Endothelial cell of umbilical vein (primary cell): ENCODE data around the gene KRTAP6-1. TPM values are rescaled to one million over a fixed set of nuclear protein-coding genes. Genes with fewer than 3 reads are reported as not detected.

Experiments used
- BruUV-seq: library from RNA; stranded (reverse); fragments of 400-500 nt; replicated peaks from 2 replicates; lab custom pipeline; 2021; lab: Mats Ljungman, UMichigan
- CTCF ChIA-PET: fragments of 300-600, 350-600 bp; sonication (Branson Sonifier 250); formaldehyde crosslinking; loops from one replicate; lab custom pipeline; 2021; ENCODE audit warnings: antibody characterized with exemption, inconsistent platforms; lab: Charles Lee
- POLR2A ChIA-PET: fragments of 300-600, 350-600 bp; sonication (Branson Sonifier 250); formaldehyde crosslinking; loops from one replicate; lab custom pipeline; 2021; ENCODE audit warnings: antibody characterized with exemption, inconsistent platforms; lab: Charles Lee
- DNase-seq: peaks from one replicate; pipeline ENCODE4 v3.0.0-alpha.2; 2011; ENCODE audit warnings: low read depth, low spot score
- FAIRE-seq: peaks from 2 replicates; lab custom pipeline; 2011; peaks lifted over from hg19 to GRCh38; lab: Jason Lieb, UNC
- H2AFZ ChIP-seq: 2 replicates; pipeline ENCODE4 v1.6.0; 2012; ENCODE audit warnings: low read depth, low read length, control low read depth, inconsistent platforms
- H3K27ac ChIP-seq: 2 replicates; pipeline ENCODE4 v1.5.1; 2011; ENCODE audit warnings: low read depth, mild to moderate bottlenecking, control low read depth, low read length, moderate library complexity; ENCODE audit not compliant: insufficient read depth
- H3K27me3 ChIP-seq, 2 experiments: 2 replicates each; pipeline versions ENCODE4 v1.6.0 to v1.6.1; 2011; ENCODE audit warnings: low read length in 2 of 2, mixed read lengths in 1 of 2; ENCODE audit not compliant: control insufficient read depth in 2 of 2, insufficient read depth in 2 of 2
- H3K36me3 ChIP-seq, 2 experiments: 2 replicates in 1 of 2; 3 replicates in 1 of 2; pipeline ENCODE4 v1.5.1; 2011; ENCODE audit warnings: low read length in 2 of 2, mild to moderate bottlenecking in 1 of 2, moderate library complexity in 1 of 2; ENCODE audit not compliant: control insufficient read depth in 2 of 2, insufficient read depth in 2 of 2; ENCODE audit errors: extremely low read depth in 1 of 2
- H3K4me1 ChIP-seq: 3 replicates; pipeline ENCODE4 v1.5.1; 2011; ENCODE audit warnings: mild to moderate bottlenecking, low read length; ENCODE audit not compliant: control insufficient read depth, insufficient read depth; ENCODE audit errors: extremely low read depth
- H3K4me2 ChIP-seq: 2 replicates; pipeline ENCODE4 v1.6.1; 2011; ENCODE audit warnings: low read length, control low read depth, mixed read lengths; ENCODE audit not compliant: insufficient read depth
- H3K4me3 ChIP-seq, 3 experiments: fragments of 200-600 bp in 1 of 3; sonication (generic), shearing (Covaris generic) in 1 of 3; replicated peaks in 1 of 3; 2 replicates each; pipeline ENCODE4 v1.5.1; 2011 to 2016; ENCODE audit warnings: control low read depth in 3 of 3, low read length in 3 of 3, mild to moderate bottlenecking in 2 of 3, inconsistent platforms in 1 of 3, low read depth in 1 of 3, moderate library complexity in 1 of 3; ENCODE audit not compliant: insufficient read depth in 1 of 3
- H3K79me2 ChIP-seq: 2 replicates; pipeline ENCODE4 v1.6.0; 2012; ENCODE audit warnings: low read length, inconsistent platforms; ENCODE audit not compliant: control insufficient read depth, insufficient read depth
- H3K9ac ChIP-seq: replicated peaks from 2 replicates; pipeline ENCODE3; 2011; ENCODE audit warnings: low read length, control low read depth; ENCODE audit not compliant: insufficient read depth; ENCODE audit errors: extremely low read depth
- H3K9me1 ChIP-seq: replicated peaks from 3 replicates; pipeline ENCODE4 v1.6.0; 2011; ENCODE audit warnings: mild to moderate bottlenecking, low read length; ENCODE audit not compliant: control insufficient read depth, insufficient read depth; ENCODE audit errors: extremely low read depth
- H3K9me3 ChIP-seq: replicated peaks from 2 replicates; pipeline ENCODE4 v1.5.1; 2012; ENCODE audit warnings: low read length, inconsistent platforms; ENCODE audit not compliant: control insufficient read depth, insufficient read depth
- H4K20me1 ChIP-seq: replicated peaks from 2 replicates; pipeline ENCODE3; 2011; ENCODE audit warnings: mild to moderate bottlenecking, low read length; ENCODE audit not compliant: control insufficient read depth, insufficient read depth; ENCODE audit errors: extremely low read depth
- CTCF ChIP-seq, 2 donors: IDR thresholded peaks; 1 replicate in 1 of 2; 2 replicates in 1 of 2; pipeline ENCODE4 v1.5.1; 2011; ENCODE audit warnings: low read length in 2 of 2, mild to moderate bottlenecking in 2 of 2, moderate library complexity in 2 of 2, control low read depth in 1 of 2, inconsistent platforms in 1 of 2, low read depth in 1 of 2; ENCODE audit not compliant: insufficient read depth in 1 of 2; ENCODE audit errors: extremely low read depth in 1 of 2
- EZH2 ChIP-seq: IDR thresholded peaks from 2 replicates; pipeline ENCODE4 v1.6.1; 2012; ENCODE audit warnings: borderline replicate concordance, low read depth, mild to moderate bottlenecking, moderate library complexity, low read length, inconsistent platforms; ENCODE audit not compliant: severe bottlenecking
- FOS ChIP-seq: IDR thresholded peaks from 2 replicates; pipeline ENCODE4 v1.6.1; 2011; ENCODE audit warnings: mild to moderate bottlenecking, low read length, moderate library complexity, borderline replicate concordance; ENCODE audit not compliant: insufficient read depth
- GATA2 ChIP-seq: IDR thresholded peaks from 2 replicates; pipeline ENCODE4 v1.7.0; 2011; ENCODE audit warnings: low read depth, mild to moderate bottlenecking, moderate library complexity, mixed read lengths, low read length; ENCODE audit not compliant: insufficient read length, insufficient read depth
- JUN ChIP-seq: IDR thresholded peaks from 2 replicates; pipeline ENCODE4 v1.6.1; 2011; ENCODE audit warnings: borderline replicate concordance, low read depth; ENCODE audit not compliant: insufficient read length, insufficient read depth
- MAX ChIP-seq: IDR thresholded peaks from 2 replicates; pipeline ENCODE4 v1.6.1; 2011; ENCODE audit not compliant: insufficient read depth, insufficient read length
- MYC ChIP-seq: IDR thresholded peaks from one replicate; pipeline ENCODE4 v1.6.1; 2011; ENCODE audit warnings: mild to moderate bottlenecking, low read depth, low read length
- POLR2A ChIP-seq: IDR thresholded peaks from 2 replicates; pipeline ENCODE4 v1.6.1; 2012; ENCODE audit warnings: low read depth, mild to moderate bottlenecking, control low read depth, low read length
- POLR2AphosphoS5 ChIP-seq: IDR thresholded peaks from 2 replicates; pipeline ENCODE4 v1.6.1; 2012; ENCODE audit warnings: low read depth, mild to moderate bottlenecking, control low read depth, low read length, moderate library complexity; ENCODE audit not compliant: insufficient read depth
- dilution Hi-C: fragments of 300-500 bp; cut with MboI; formaldehyde crosslinking; loops from one replicate; pipeline ENCODE4 v1.15.0; 2019; ENCODE audit warnings: low sequenced_read_pairs; ENCODE audit not compliant: extremely low pct_ligation_motif_present
- intact Hi-C: fragments of 100-400 bp; cut with micrococcal nuclease; formaldehyde crosslinking; loops from one replicate; pipeline ENCODE4 v1.10.0; 2022
- polyA plus RNA-seq, 4 experiments: library from polyadenylated mRNA; depleted of rRNA in 3 of 4; stranded (reverse) in 3 of 4; unstranded in 1 of 4; fragments of >200 nt; gene quantifications; 2 replicates each; pipeline versions ENCODE4 v1.2.1 to v1.2.3, GENCODE V29; 2011 to 2012; ENCODE audit warnings: missing spikeins in 1 of 4
- total RNA-seq: library from RNA; stranded (reverse); gene quantifications from 2 replicates; pipeline ENCODE4 v1.2.3, GENCODE V29; 2021

Gene KRTAP6-1
- total and polyA plus RNA-seq, 2 donors (not counting 3 experiments of a cell fraction or from before 2014, with no cell fraction given): not detected

- dilution Hi-C loops (no loop called here), intact Hi-C loops (no loop called here)
- H3K4me1 ChIP-seq: no peaks in the 10 kb centered on the region
- TF ChIP-seq EZH2 (no peak), FOS (no peak), MAX (no peak), POLR2A (no peak), POLR2AphosphoS5 (no peak), JUN (no peak), MYC (no peak), GATA2 (no peak), CTCF (IDR thresholded peaks at IDR 0.05; ENCODE audit: extremely low read depth in 1 of 2, insufficient read depth in 1 of 2, low read depth in 1 of 2, low read length in 2 of 2) (no peak)
- H3K79me2 ChIP-seq: no peaks in the 10 kb centered on the region
- ChIA-PET CTCF (no interaction called here), POLR2A (no interaction called here)
- DNase-seq (no peak), FAIRE-seq (no peak)
- BruUV-seq: no TSS peak
- no peaks in the 10 kb centered on the region for H3K36me3 ChIP-seq
- no peaks in the 10 kb centered on the region for H3K27me3 ChIP-seq
- H3K4me2 ChIP-seq: no peak overlapping the region
- H3K9ac ChIP-seq: no peak overlapping the region
- no peaks in the 10 kb centered on the region for H3K9me3 ChIP-seq
- no peak overlapping the region for H2AFZ ChIP-seq
- H3K4me3 ChIP-seq: no peak overlapping the region
- no peak overlapping the region for H3K27ac ChIP-seq
- H3K9me1 ChIP-seq: no peaks in the 10 kb centered on the region
- no peaks in the 10 kb centered on the region for H4K20me1 ChIP-seq
Measured at GRCh38 chr21:30580132-30580531, 33.6 kb downstream of the KRTAP6-1 start.
